GM12878 (cell line): Measurements from ENCODE around the gene MARK4. TPM values are rescaled to one million over a fixed set of nuclear protein-coding genes. Genes with fewer than 3 reads are reported as not detected.

Source experiments
- ATAC-seq: fragments of 200-7000 bp; cut with Tn5 transposase; 3 replicates; pipeline ENCODE4 v1.9.1; 2020; ENCODE audit warnings: mild to moderate bottlenecking, moderate library complexity
- BruUV-seq: library from RNA; stranded (reverse); fragments of 400-500 nt; replicated peaks from 2 replicates; lab custom pipeline; 2021; lab: Mats Ljungman, UMichigan
- CTCF ChIA-PET: fragments of 300-600 bp; sonication (Branson Sonifier 250); formaldehyde crosslinking; extraction: SDS; loops from one replicate; lab custom pipeline; 2021; ENCODE audit warnings: inconsistent platforms; lab: Yijun Ruan, JAX
- POLR2A ChIA-PET: fragments of 350-600 bp; formaldehyde crosslinking; extraction: SDS; loops from one replicate; lab custom pipeline; 2021; ENCODE audit warnings: inconsistent platforms; lab: Charles Lee
- RAD21 ChIA-PET: fragments of 300-600 bp; sonication (Branson Sonifier 250); formaldehyde crosslinking; loops from one replicate; lab custom pipeline; 2023; ENCODE audit warnings: antibody characterized with exemption; ENCODE audit not compliant: unreplicated experiment; lab: Charles Lee
- SMC1A ChIA-PET: fragments of 300-600 bp; sonication (Branson Sonifier 250); formaldehyde crosslinking; loops from one replicate; lab custom pipeline; 2023; ENCODE audit not compliant: unreplicated experiment, uncharacterized antibody; lab: Charles Lee
- DNase-seq: peaks from one replicate; pipeline ENCODE4 v3.0.0-alpha.2; 2011; ENCODE audit warnings: low read depth, low spot score
- FAIRE-seq: peaks from 3 replicates; lab custom pipeline; 2011; peaks lifted over from hg19 to GRCh38; lab: Jason Lieb, UNC
- H2AFZ ChIP-seq: 2 replicates; pipeline ENCODE4 v1.6.0; 2011; ENCODE audit warnings: low read depth, low read length, control low read depth; ENCODE audit not compliant: control insufficient read depth
- H3K27ac ChIP-seq: 2 replicates; pipeline ENCODE4 v1.5.1; 2011; ENCODE audit warnings: control low read depth; ENCODE audit not compliant: control insufficient read depth, insufficient read depth
- H3K27me3 ChIP-seq, 2 experiments: replicated peaks in 1 of 2; 2 replicates each; pipeline versions ENCODE4 v1.6.0 to v1.6.1; 2011; ENCODE audit warnings: low read length in 1 of 2; ENCODE audit not compliant: control insufficient read depth in 2 of 2, insufficient read depth in 2 of 2
- H3K36me3 ChIP-seq, 2 experiments: 2 replicates each; pipeline ENCODE4 v1.5.1; 2011; ENCODE audit warnings: low read length in 1 of 2; ENCODE audit not compliant: control insufficient read depth in 2 of 2, insufficient read depth in 2 of 2
- H3K4me1 ChIP-seq: 2 replicates; pipeline ENCODE4 v1.6.1; 2011; ENCODE audit warnings: mild to moderate bottlenecking, low read length, moderate library complexity, mixed read lengths; ENCODE audit not compliant: control insufficient read depth, insufficient read depth
- H3K4me2 ChIP-seq: 2 replicates; pipeline ENCODE4 v1.6.0; 2011; ENCODE audit warnings: control low read depth; ENCODE audit not compliant: control insufficient read depth, insufficient read depth
- H3K4me3 ChIP-seq: fragments of 200-600 bp; sonication (generic); 2 replicates; pipeline ENCODE4 v1.5.1; 2016
- H3K79me2 ChIP-seq: 2 replicates; pipeline ENCODE4 v1.6.0; 2011; ENCODE audit warnings: low read length; ENCODE audit not compliant: control insufficient read depth, insufficient read depth
- H3K9ac ChIP-seq: 2 replicates; pipeline ENCODE4 v1.8.0; 2011; ENCODE audit warnings: low read length, control low read depth, mixed read lengths; ENCODE audit not compliant: control insufficient read depth, insufficient read depth
- H3K9me3 ChIP-seq: replicated peaks from 3 replicates; pipeline ENCODE4 v1.5.1; 2011; ENCODE audit warnings: mild to moderate bottlenecking, low read length; ENCODE audit not compliant: control insufficient read depth, insufficient read depth
- H4K20me1 ChIP-seq: 2 replicates; pipeline ENCODE4 v1.6.0; 2011; ENCODE audit not compliant: control insufficient read depth, insufficient read depth
- BACH1 ChIP-seq: fragments of 450-650 bp; IDR thresholded peaks from 2 replicates; pipeline ENCODE4 v1.6.1; 2017; ENCODE audit warnings: mild to moderate bottlenecking, borderline replicate concordance
- CHD4 ChIP-seq: fragments of 200-600 bp; sonication (generic); IDR thresholded peaks from 2 replicates; pipeline ENCODE4 v1.6.1; 2016; ENCODE audit warnings: mild to moderate bottlenecking
- EP300 ChIP-seq, 2 experiments: fragments of 150-350 bp in 1 of 2; IDR thresholded peaks; 2 replicates each; pipeline ENCODE4 v1.6.1; 2011 to 2012; ENCODE audit warnings: low read depth in 2 of 2, low read length in 2 of 2, borderline replicate concordance in 1 of 2, improper control_type of control experiment in 1 of 2, inconsistent platforms in 1 of 2; ENCODE audit not compliant: control insufficient read depth in 1 of 2
- FOS ChIP-seq: IDR thresholded peaks from 3 replicates; pipeline ENCODE4 v1.6.1; 2011; ENCODE audit warnings: borderline replicate concordance; ENCODE audit not compliant: insufficient read length; ENCODE audit errors: extremely low read depth
- NFIC ChIP-seq: IDR thresholded peaks from 2 replicates; pipeline ENCODE4 v1.6.1; 2012; ENCODE audit warnings: low read depth, mild to moderate bottlenecking, inconsistent platforms, low read length, moderate library complexity
- POLR2A ChIP-seq: IDR thresholded peaks from 2 replicates; pipeline ENCODE4 v1.6.1; 2011; ENCODE audit warnings: low read depth, mild to moderate bottlenecking, low read length
- PRDM15 ChIP-seq: fragments of 450-650 bp; formaldehyde crosslinking; IDR thresholded peaks from 2 replicates; pipeline ENCODE4 v1.4.0; 2020; ENCODE audit warnings: mild to moderate bottlenecking, moderate library complexity
- RFX5 ChIP-seq: IDR thresholded peaks from 2 replicates; pipeline ENCODE4 v1.6.1; 2011; ENCODE audit warnings: low read depth, low read length, improper control_type of control experiment
- SUPT20H ChIP-seq: IDR thresholded peaks from 2 replicates; pipeline ENCODE4 v1.6.1; 2011; ENCODE audit warnings: low read depth, mild to moderate bottlenecking, low read length, moderate library complexity, borderline replicate concordance; ENCODE audit not compliant: control insufficient read depth
- WGBS: methylation state at CpG from one replicate; pipeline ENCODE4 v1.1.6; 2016; ENCODE audit warnings: low lambda C conversion rate; ENCODE audit not compliant: insufficient replicate concordance, insufficient coverage; ENCODE audit errors: missing lambda C conversion rate; 5-methylcytosine and 5-hydroxymethylcytosine counted together
- in situ Hi-C: fragments of 300-500 bp; cut with MboI; formaldehyde crosslinking; loops from 9 replicates; pipeline ENCODE4 v1.14.3; 2018; ENCODE audit warnings: mixed read lengths
- intact Hi-C: fragments of 100-400 bp; cut with micrococcal nuclease; formaldehyde crosslinking; loops from one replicate; pipeline ENCODE4 v1.14.2; 2022; ENCODE audit not compliant: unreplicated experiment
- polyA plus RNA-seq, 11 experiments: library from polyadenylated mRNA; depleted of rRNA in 4 of 11; unstranded in 6 of 11; stranded (reverse) in 5 of 11; fragments of >200 nt; fragmentation: Nextera tagmentation in 4 of 11; fragmentation: Illumina TruSeq in 1 of 11; extraction: Ambion mirVana in 4 of 11; extraction: Trizol in 1 of 11; gene quantifications; 1 replicate in 1 of 11; 2 replicates in 10 of 11; pipeline versions ENCODE4 v1.2.1 to v1.2.3, GENCODE V29; 2011 to 2016; ENCODE audit warnings: inconsistent platforms in 2 of 11, missing spikeins in 2 of 11, low read depth in 1 of 11
- total RNA-seq, 4 experiments: library from RNA; depleted of rRNA in 3 of 4; stranded (reverse); fragments of >200 nt in 3 of 4; fragmentation: Illumina TruSeq in 1 of 4; extraction: Trizol in 1 of 4; gene quantifications; 2 replicates each; pipeline versions ENCODE4 v1.2.1 to v1.2.3, GENCODE V29; 2013 to 2021

Gene MARK4
- total and polyA plus RNA-seq, 10 of the 15 experiments (the other 5 are each of a cell fraction or from before 2014, with no cell fraction given): 0.66 to 24.3 (median 5.1) TPM

- Histone ChIP-seq H3K27me3 (peaks cover 0 to 2% of the 10 kb centered on the region in 2 experiments), H3K4me3 (no peak overlapping the region), H3K4me1 (no peaks in the 10 kb centered on the region), H3K36me3 (no peaks in the 10 kb centered on the region), H3K4me2 (no peak overlapping the region), H3K9me3 (no peaks in the 10 kb centered on the region), H3K79me2 (no peaks in the 10 kb centered on the region), H3K27ac (no peak overlapping the region), H2AFZ (no peak overlapping the region), H4K20me1 (no peaks in the 10 kb centered on the region), H3K9ac (no peak overlapping the region)
- in situ Hi-C loops (no loop called here), intact Hi-C loops (no loop called here)
- DNase-seq (no peak), FAIRE-seq (no peak), ATAC-seq (no peak)
- RAD21 ChIA-PET: interaction anchor here (0.7 kb wide), 1 partner anchor 117 kb away, joined by 3 read pairs; no protein-coding TSS in a partner anchor
- no TSS peak for BruUV-seq
- POLR2A ChIA-PET: interaction anchor here (0.6 kb wide), 1 partner anchor 14 kb away, joined by 4 read pairs; no protein-coding TSS in a partner anchor
- WGBS: 39% methylated on average over 15 of the region's 17 CpGs
- CTCF ChIA-PET: no interaction called here
- TF ChIP-seq POLR2A (no peak), BACH1 (no peak), PRDM15 (CRISPR knock-in tag) (no peak), NFIC (no peak), RFX5 (no peak), EP300 (IDR thresholded peaks at IDR 0.05; ENCODE audit: borderline replicate concordance in 1 of 2, control insufficient read depth in 1 of 2, low read depth in 2 of 2, low read length in 2 of 2) (no peak), CHD4 (no peak), FOS (no peak), SUPT20H (no peak)
- SMC1A ChIA-PET: no interaction called here
Measured at GRCh38 chr19:45211751-45212381, 39.2 kb upstream of the MARK4 start.
